Urothelium cell line (cell line): ENCODE data around the gene LNX1.
"Not testable (repeated sequence)": the region's sequence is repeated elsewhere in the genome, so short reads cannot be mapped to it uniquely, and the experiment has no call there.

Experiments
- DNase-seq: peaks from one replicate; pipeline ENCODE4 v3.0.0; 2011; ENCODE audit warnings: low spot score, mixed read lengths
- FAIRE-seq: peaks from 2 replicates; lab custom pipeline; 2011; peaks lifted over from hg19 to GRCh38; lab: Jason Lieb, UNC

Gene LNX1

DNA sequence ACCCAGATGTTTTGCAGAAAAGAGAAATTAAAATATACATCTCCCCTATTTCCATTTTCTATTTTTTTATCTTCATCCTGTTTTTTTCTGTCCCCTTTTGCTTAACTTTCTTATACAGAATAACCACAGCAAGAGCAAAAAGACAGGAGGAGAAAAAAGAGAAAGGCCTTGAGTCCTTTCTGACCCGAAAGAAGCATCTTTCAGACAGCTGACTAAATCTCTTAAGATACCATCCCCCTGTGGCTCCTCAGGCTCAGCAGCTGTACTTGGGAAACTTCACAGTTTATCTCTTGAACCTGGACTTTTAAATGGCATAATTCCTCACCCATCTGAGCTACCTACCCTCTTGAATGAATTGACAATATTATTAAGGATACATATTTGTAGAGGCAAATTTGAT lies 113.7 kb downstream of the LNX1 start:
- DNase-seq (no peak), FAIRE-seq (no peak)

DNA sequence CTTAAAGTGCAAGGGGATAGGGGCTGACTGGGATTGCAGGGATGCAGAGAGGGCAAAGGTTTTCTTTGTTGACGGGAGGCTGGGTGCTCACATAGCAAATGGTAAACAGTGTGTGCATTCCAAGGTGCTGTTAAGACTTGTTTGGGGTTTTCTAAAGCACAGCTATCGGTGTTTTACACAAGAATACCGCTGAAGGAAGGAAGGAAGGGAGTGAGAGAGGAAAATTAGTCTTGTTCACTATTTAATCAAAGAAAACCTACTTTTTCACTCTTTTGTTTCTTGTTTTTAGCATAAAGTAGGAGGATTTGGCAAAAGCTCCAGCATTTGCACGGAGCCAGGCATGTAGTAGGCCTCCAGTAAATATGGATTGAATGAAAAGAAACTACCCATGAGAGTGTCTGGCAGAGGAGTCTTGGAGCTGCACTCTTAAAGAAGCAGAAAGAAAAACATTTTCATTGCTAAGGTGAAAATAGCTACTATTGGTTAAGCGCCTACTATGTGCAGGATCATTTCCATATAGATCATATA lies 114.2 kb downstream of the LNX1 start:
- FAIRE-seq: no peak

DNA sequence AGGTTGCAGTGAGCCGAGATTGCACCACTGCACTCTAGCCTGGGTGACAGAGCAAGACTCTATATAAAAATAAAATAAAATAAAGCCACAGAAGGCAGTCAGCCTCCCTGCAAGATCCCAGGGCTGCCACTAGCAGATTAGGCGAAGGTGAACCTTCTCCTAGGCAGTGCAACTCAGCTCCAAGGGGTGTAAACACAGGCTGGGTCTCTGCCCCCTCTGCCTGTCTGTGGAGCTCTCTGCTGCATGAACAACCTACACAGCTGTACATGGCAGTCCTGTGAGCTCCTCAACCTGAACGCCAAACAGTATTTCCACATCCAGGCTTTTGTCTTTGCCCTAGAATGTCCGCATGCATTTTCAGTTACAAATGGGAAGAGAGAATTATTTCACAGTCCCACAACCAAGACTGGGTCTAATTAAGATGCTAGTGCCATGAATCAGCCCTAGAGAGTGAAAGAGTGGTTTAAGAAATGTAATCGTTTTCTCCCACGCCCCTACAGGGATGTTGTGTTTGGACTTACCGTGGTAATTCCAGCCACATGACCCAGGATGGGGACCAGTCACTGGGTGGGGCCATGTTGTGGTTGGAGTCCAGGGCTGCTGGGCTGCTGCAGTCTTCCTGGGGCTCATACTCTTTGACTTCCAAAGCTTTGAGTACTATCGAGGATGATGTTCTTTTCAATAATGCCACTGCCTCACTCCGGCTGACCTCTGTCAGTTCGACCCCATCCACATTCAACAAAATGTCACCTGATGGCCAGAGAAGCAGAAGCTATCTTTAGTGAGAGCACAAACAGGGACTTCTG lies 114.9 kb downstream of the LNX1 start:
- peak; percentile 38 for DNase-seq
- no peak for FAIRE-seq

More for the DNA sequence above, 114.2 kb downstream of the LNX1 start:
- no peak for DNase-seq

DNA sequence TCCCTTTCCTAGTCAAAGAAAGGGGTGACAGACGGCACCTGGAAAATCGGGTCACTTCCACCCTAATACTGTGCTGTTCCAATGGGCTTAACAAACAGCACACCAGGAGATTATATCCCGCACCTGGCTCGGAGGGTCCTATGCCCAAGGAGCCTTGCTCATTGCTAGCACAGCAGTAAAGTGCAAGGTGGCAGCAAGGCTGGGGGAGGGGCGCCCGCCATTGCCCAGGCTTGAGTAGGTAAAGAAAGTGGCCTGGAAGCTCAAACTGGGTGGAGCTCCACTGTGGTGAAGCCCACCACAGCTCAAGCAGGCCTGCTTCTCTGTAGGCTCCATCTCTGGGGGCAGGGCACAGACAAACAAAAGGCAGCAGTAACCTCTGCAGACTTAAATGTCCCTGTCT lies 124.7 kb downstream of the LNX1 start:
- not testable (repeated sequence) for FAIRE-seq, DNase-seq

DNA sequence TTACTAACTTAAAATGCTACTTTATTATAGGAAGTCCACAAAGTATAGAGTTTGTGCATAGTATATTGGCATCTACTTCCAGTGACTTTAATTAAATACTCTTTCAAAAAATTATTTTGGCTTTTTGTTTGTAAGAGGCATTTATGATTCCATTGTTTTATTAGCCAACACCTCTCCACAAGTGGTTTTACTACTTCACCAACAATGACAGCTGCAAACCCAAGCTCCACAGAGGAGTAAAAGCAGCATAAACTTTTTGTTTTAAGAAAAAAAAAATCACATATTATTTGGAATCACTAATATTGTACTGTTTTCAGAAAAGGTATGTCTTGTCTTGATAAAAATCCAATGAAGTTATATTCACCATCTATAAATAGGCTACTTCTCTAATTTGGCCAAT lies 125.4 kb downstream of the LNX1 start:
- FAIRE-seq: no peak
- DNase-seq: no peak

DNA sequence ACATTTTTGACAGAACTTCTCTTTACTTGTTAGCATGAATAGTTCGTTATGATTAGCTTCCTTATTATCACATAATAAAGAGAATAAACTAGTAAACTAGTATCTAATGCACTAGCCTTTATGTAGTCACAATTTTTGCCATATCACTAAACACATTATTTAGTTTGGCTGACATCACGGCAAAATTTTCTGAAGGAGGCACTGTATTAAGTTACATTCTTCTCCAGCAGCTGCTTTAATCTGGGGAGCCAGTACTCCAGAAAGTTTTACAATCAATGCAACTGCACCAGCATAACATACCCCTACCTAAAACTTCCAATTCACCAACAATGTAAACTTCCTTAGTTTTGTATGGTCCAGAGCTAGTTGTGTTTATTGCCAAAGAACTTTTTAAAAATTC lies 126.0 kb downstream of the LNX1 start:
- DNase-seq (no peak), FAIRE-seq (no peak)

DNA sequence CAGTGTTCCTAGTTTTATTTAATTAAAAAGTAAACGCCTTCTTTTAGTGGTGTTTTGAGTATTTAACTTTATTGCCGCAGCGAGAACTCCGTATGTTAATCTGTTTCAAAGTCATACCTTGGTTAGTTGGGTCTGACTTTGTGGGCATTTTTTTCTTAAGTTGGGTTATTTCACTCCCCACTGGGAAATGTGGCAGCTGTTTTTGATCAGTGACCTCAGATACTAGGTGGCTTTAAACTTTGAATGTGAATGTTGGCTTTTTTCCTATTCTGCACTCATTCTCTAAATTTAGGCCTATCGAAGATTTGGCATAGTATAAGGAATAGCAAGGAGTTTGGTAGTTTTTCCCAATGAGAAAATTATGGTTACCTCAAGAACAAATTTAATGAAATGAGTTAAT lies 127.9 kb downstream of the LNX1 start:
- DNase-seq (no peak), FAIRE-seq (no peak)

DNA sequence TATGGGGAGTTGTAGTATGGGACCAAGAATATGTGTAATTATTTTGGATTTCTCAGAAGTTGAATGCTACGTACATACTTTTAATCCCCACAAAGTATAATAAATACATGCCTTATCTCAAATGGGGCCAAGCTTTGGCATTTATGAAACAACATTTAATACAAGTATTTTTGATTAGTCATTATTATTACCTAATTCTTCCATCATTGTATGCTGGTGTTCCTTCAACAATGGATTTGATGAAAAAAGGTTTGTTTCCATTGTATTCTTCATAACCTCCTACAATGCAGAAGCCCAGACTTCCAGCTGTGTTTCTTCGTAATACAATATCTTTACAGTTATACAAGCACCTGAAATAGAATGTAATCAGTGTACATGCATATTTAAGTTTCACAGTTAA lies 130.0 kb downstream of the LNX1 start:
- DNase-seq (no peak), FAIRE-seq (no peak)

DNA sequence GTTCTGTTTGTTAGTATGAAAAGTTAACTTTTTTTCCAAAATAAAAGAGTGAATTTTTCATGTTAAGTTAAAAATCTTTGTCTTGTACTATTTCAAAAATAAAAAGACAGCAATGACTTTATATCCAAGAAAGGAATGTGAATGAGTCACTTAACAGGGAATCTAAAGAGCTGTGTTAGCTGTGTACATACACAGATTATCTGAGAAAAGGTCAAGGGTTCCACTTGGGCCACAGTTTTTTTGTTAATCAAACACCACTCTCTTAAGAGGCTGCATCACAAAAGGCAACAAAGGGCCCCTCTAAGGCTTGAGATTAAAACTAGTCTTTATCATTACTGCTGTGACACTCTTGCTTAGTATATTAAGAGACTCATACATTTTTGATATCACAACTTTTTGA lies 131.7 kb downstream of the LNX1 start:
- no peak for DNase-seq
- no peak for FAIRE-seq

DNA sequence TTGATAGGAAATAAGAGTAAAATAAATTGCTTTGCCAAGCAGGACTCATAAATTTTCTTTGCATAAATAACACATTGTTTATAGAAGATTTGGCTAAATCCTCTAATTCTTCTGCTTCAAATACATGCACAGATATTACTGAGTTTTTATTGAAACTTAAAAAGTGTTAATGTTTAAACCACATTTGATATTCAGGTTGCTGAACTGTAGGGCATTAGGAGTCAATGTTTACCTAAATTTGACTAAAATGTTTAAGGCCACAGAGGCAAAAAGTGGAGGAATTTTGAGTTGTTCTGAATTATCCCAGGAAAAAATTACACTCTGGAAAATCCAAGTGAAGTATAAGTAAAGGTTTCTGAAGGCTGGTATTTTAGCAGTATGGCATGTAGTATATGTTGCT lies 135.1 kb downstream of the LNX1 start:
- FAIRE-seq: no peak
- no peak for DNase-seq

DNA sequence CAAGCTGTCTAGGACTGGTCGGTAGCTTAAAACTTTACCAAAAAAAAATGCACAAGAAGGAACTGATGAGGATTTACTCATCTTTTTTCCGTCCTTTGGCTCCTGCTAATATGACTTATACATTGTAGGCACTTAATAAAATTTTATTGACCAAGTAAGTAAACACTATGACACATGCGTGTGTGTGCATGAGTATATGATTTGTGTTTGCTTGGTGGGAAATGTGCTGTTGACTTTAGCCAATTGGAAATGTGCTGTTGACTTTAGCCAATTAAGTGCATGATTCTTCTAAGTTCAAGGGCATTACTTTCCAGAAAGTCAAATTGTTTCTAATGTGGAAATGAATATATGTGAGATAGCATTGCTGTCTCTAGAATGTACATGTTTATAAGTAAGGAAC lies 135.5 kb downstream of the LNX1 start:
- no peak for FAIRE-seq
- no peak for DNase-seq

DNA sequence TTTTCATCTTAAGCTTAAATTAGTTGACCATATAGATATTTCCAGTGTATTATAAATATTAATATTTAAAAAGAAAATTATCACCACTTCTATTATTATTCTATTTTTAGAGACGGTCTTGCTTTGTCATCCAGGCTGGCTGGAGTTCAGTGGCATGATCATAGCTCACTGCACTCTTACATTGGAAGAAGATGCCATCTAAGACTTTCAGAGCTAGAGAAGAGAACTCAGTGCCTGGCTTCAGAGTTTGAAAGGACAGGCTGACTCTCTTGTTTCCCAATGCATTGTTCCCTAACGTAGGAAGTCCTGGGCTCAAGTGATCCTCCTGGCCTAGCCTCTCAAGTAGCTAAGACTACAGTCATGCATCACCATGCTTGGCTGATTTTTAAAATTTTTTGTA lies 137.9 kb downstream of the LNX1 start:
- FAIRE-seq (no peak), DNase-seq (no peak)

DNA sequence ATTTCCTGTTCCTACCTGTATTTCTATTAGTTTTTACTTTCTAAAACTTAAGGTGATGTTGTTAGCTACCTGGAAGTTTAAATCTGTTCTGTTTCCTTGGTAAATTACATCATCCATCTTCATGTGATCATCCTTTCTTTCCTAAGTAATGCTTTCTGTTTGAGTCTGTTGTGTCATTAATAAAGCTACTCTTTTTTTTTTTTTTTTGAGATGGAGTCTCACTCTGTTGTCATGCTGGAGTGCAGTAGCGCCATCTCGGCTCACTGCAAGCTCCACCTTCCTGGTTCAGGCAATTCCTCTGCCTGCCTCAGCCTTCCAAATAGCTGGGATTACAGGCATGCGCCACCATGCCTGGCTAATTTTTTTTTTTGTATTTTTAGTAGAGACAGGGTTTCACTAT lies 140.5 kb downstream of the LNX1 start:
- FAIRE-seq: no peak
- DNase-seq: no peak

DNA sequence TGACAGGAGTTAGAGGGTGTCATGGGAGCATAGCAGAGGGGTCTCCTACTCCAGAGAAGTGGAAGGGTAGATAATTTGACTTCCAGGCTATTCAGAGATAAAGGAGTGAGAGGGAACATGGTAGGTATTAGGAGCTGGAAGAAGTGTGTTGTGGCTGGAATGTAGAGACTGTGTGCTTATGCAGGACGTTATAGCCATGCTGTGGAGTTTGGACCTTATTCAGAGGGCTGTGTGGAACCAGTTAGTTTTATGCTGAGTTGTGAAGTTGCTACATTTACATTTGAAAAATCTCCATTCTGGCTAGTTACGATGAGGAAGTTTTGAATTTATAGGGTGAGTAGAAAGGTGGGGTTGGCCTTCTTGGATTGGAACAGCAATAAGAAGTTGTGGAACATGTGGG lies 146.3 kb downstream of the LNX1 start:
- DNase-seq (no peak), FAIRE-seq (no peak)

DNA sequence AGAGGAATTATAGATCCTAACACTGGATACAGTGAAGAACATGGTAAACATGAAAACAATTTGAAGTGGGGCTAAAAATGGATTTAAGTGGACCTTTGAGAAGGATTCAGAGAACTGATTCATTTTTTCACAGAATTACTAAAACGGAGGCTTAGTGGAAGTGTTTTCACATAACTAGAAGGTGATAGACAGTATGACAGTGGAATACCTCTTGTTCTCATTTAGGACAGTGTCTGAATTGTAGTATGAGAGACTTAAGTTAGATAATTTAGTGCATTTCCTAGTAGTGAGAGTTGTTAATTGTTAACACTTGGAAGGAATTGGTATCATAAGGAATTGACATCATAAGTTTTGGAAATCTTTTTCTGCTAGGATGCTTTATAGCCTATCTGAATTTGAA lies 149.7 kb downstream of the LNX1 start:
- FAIRE-seq (no peak), DNase-seq (no peak)

DNA sequence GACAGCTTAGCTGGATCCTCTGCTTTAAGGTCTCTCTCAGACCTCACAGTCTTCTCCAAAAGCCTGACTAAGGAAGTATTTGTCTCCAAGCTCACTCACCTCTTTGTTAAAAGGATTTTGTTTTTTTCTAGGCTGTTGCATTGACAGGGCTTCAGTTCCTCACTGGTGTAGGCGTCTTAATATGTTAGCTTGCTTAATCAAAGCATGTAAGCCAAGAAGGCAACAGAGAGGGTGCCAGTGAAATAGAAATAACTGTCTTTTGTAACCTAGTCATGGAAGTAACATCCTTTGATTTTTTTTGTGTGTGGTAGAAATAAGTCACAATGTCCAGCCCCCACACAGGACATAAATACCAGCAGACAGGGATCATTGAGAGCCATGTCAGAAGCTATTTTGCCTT lies 155.0 kb downstream of the LNX1 start:
- DNase-seq: no peak
- FAIRE-seq: no peak

DNA sequence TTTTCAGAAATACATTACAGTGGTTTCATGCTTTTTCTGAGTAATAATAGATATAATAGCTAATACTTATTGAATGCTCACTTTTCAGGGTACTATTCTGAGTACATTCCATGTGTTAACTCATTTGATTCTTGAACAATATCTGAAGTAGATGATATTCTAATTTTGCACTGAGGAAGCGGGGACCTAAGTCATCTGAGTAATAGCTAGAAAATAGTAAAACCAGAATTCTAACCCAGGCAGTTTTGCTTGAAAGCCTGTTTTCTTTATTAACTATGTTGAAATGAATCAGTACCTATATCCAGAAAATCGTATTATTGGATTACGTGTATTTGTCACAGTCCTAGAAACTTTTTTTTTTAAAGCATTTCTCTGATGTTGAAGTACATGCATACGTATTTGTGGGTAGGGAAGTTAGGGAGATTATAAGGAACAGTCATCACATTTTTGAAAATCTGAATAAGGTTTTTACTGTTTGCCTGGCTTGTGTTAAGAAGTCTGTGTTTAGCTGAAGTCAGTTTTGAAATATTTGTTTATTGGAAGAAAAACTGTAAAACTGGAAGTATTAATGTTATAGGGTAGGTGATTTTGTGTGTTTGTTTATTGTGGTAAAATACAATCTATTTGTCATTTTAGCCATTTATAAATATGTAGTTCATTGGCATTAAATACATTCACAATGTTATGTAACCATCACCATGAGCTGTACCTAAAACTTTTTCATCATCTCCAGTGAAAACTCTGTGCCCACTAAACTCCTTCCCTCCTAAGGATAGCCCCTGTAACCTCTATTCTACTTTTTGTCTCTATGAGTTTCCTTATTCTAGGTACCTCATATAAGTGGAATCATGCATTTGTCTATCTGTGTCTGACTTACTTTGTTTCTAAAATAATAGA lies 158.5 kb downstream of the LNX1 start:
- FAIRE-seq: no peak
- no peak for DNase-seq

DNA sequence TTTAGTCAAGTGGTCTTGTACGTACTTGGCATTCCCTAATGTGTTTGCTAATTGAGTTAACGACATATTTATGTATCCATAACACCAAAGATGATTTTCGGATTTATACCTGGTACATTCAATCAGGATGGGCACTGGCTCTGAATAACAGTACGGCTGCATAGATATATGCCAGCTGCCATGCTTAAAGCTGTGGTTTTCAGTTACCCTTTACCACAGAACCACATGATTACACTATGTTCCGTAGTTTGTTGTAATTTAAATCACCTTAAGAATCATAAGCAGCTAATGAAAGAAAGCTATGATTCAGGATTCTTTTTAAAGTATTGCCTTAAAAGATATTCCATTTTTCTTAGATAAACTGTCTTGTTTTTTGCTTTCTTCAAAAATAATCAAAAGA lies 160.2 kb downstream of the LNX1 start:
- FAIRE-seq: no peak
- no peak for DNase-seq

DNA sequence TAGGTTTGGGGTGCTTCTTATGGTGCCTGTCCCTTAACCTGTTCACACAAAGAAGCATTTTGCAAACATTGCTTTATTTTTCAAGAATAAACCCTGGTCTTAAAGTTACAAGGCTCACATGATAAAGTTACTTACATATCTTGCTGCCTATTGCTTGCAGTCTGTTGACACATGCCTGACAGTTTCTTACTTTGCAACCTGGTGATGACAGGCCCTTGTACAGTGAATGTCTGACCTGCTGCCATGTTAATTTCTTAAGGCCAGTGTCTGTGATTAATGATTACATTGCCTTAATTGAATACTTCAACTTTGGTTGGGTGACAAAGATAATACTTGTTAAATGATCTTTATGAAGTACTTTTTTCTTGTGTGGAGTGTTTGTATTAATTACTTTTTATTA lies 163.9 kb downstream of the LNX1 start:
- no peak for FAIRE-seq
- no peak for DNase-seq

DNA sequence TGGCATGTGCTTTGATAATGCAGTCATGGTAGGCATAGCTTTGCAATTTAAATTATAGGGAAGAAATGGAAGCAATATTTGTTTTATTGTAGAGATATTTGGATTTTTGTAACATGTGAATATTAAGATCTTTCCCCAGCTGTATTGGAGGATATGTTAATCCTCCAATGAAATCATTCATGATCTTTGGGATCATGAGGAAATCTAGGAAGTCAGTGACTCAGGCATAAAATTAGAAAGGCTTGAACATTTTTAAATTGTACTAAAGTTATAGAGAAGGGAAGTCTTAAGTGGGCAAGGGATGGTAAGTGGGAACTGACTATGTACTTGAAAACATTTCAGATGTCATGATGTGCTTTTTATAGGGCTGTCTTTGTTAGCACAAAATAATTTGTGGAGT lies 167.0 kb downstream of the LNX1 start:
- no peak for DNase-seq
- no peak for FAIRE-seq

DNA sequence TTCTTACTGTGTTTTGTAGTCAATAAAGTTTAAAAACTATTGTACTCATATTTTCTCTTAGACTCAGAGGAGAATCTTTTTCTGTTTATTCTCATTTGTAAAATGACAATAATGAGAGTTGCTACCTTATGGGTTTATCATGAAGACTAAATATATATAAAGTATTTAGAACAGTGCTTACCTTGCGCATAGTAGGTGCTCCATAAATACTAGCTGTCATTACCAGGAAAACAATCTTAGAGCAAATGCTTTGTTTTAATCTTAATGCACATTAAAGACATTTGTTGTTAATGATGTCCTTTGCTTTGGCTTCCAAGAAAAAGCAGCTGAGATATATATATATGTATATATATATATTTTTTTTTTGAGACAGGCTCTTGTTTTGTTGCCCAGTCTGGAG lies 168.9 kb downstream of the LNX1 start:
- DNase-seq (no peak), FAIRE-seq (no peak)

DNA sequence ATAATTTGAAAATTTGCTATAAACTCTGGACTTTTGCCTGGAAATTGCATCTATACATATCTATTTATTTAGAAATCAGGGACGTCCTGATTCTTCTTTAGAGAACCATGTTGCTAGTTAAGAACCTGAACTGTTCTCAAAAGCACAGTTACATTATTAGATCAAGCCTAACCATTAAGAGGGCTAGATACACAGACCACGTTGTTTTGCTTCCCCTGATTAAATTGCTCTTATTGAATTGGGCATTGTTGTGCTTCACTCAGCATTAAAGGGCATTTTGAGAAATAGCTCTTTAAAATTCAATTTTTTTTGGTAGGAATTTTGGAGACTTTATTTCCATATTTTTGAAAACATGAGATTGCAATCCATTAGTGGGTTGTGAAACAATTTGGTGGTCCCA lies 169.5 kb downstream of the LNX1 start:
- DNase-seq (no peak), FAIRE-seq (no peak)
